ENCODE data around the gene ANKRD18B.
A peak's percentile ranks its signal among the peaks of the same experiment; 100 is the strongest.

The ANKRD18B gene

GRCh38 chr9:33619666-33620404 lies 95.8 kb downstream of the ANKRD18B start:
- DNase-seq (ENCODE audit: low read depth in 1 of 2, low spot score in 1 of 2): peak in 1 of 2 experiments; percentile 66
- in situ Hi-C loops (cut with HindIII; ENCODE audit: low pct_unique_long_range_greater_than_20kb, low sequenced_read_pairs): no loop called here
- no peak for TF ChIP-seq JUND (IDR thresholded peaks at IDR 0.05; ENCODE audit: low read depth)

- in situ Hi-C loops (cut with HindIII; ENCODE audit: low pct_unique_long_range_greater_than_20kb, low sequenced_read_pairs): no loop called here
- peak in 1 of 2 experiments; percentile 42 for DNase-seq (ENCODE audit: low read depth in 1 of 2, low spot score in 1 of 2)
- no peak for TF ChIP-seq JUND (IDR thresholded peaks at IDR 0.05; ENCODE audit: low read depth)
Observed at GRCh38 chr9:33620738-33621439, 96.8 kb downstream of the ANKRD18B start.
